Endodermal cell (in vitro differentiated cells): ENCODE measurements around the gene VIM. TPM values are rescaled to one million over a fixed set of nuclear protein-coding genes. Genes with fewer than 3 reads are reported as not detected.
A peak's percentile ranks its signal among the peaks of the same experiment; 100 is the strongest.

ENCODE experiments used
- DNase-seq: peaks from one replicate; pipeline ENCODE4 v3.0.0-alpha.2; 2017
- H3K27ac ChIP-seq: 2 replicates; pipeline ENCODE4 v1.5.1; 2013; ENCODE audit warnings: mild to moderate bottlenecking, low read depth, low read length, moderate library complexity
- H3K27me3 ChIP-seq: 2 replicates; pipeline ENCODE4 v1.6.1; 2013; ENCODE audit warnings: mild to moderate bottlenecking, low read length, moderate library complexity; ENCODE audit not compliant: insufficient read depth, control insufficient read depth, poor library complexity, severe bottlenecking
- H3K36me3 ChIP-seq: 2 replicates; pipeline ENCODE4 v1.7.0; 2013; ENCODE audit warnings: mild to moderate bottlenecking, low read length, moderate library complexity; ENCODE audit not compliant: control insufficient read depth, insufficient read depth
- H3K4me1 ChIP-seq: one replicate; pipeline ENCODE4 v1.7.0; 2013; ENCODE audit warnings: low read length; ENCODE audit not compliant: control insufficient read depth, insufficient read depth
- H3K4me3 ChIP-seq: 2 replicates; pipeline ENCODE4 v1.5.1; 2013; ENCODE audit warnings: mild to moderate bottlenecking, low read length, moderate library complexity
- H3K9ac ChIP-seq: 2 replicates; pipeline ENCODE4 v1.6.1; 2013; ENCODE audit warnings: mild to moderate bottlenecking, low read length, moderate library complexity; ENCODE audit not compliant: poor library complexity, severe bottlenecking; ENCODE audit errors: extremely low read depth
- H3K9me3 ChIP-seq: 2 replicates; pipeline ENCODE4 v1.6.1; 2013; ENCODE audit warnings: mild to moderate bottlenecking, low read length, moderate library complexity; ENCODE audit not compliant: control insufficient read depth
- H3K27ac Mint-ChIP-seq: 2 replicates; pipeline ENCODE4 v1.8.0; 2020; ENCODE audit warnings: mixed read lengths
- H3K27me3 Mint-ChIP-seq: 2 replicates; pipeline ENCODE4 v1.8.0; 2021; ENCODE audit warnings: mild to moderate bottlenecking, mixed read lengths; ENCODE audit not compliant: insufficient read depth
- H3K36me3 Mint-ChIP-seq: 2 replicates; pipeline ENCODE4 v1.8.0; 2020; ENCODE audit warnings: low read depth, mixed read lengths
- H3K4me1 Mint-ChIP-seq: 2 replicates; pipeline ENCODE4 v1.8.0; 2020; ENCODE audit warnings: mixed read lengths
- H3K4me3 Mint-ChIP-seq: 2 replicates; pipeline ENCODE4 v1.8.0; 2020; ENCODE audit warnings: mild to moderate bottlenecking, moderate library complexity, mixed read lengths
- H3K9me3 Mint-ChIP-seq: 2 replicates; pipeline ENCODE4 v1.8.0; 2020; ENCODE audit warnings: mild to moderate bottlenecking, mixed read lengths
- CTCF ChIP-seq: fragments of 200-600 bp; sonication (generic); conservative IDR thresholded peaks from 2 replicates; pipeline ENCODE4 v1.5.0; 2021; ENCODE audit warnings: antibody characterized with exemption, mild to moderate bottlenecking
- WGBS, 2 experiments: methylation state at CpG; one replicate each; pipeline versions ENCODE4 v1.1.5 to v1.1.7; 2013; ENCODE audit warnings: missing lambda C conversion rate in 2 of 2, mixed read lengths in 1 of 2; ENCODE audit not compliant: insufficient coverage in 1 of 2, insufficient read length in 1 of 2; 5-methylcytosine and 5-hydroxymethylcytosine counted together
- long read RNA-seq, 4 experiments: library from polyadenylated mRNA in 2 of 4; library from RNA in 1 of 4; library from capped mRNA in 1 of 4; stranded (forward) in 3 of 4; unstranded in 1 of 4; transcript quantifications; one replicate each; pipeline ENCODE4 v2.0.0, GENCODE V29; 2020 to 2021; ENCODE audit warnings: inconsistent platforms in 1 of 4
- polyA plus RNA-seq, 2 experiments: library from polyadenylated mRNA; stranded (reverse); fragments of 50-300 nt; gene quantifications; one replicate each; pipeline ENCODE4 v1.2.3, GENCODE V29; 2013
- total RNA-seq, 2 donors: library from RNA; stranded (reverse); fragmentation: NEBNext Ultra II Directional in 1 of 2; extraction: Animal tissue kit (Norgen Biotek cat#: 25700) in 1 of 2; gene quantifications; 2 replicates in 1 of 2; 3 replicates in 1 of 2; pipeline ENCODE4 v1.2.1, GENCODE V29; 2021

Gene VIM
- 100 to 1,000 TPM in 1 of 2 donors, 10 to 100 TPM in 1; 84.3 to 155 TPM for total RNA-seq
- polyA plus RNA-seq (2013, experiment 1 of 2), result 2,565 TPM
- 2,676 TPM for polyA plus RNA-seq (2013, experiment 2 of 2)
- long read RNA-seq, experiment 1, transcript VIM-201 (9 exons, 1,868 nt), result major isoform, 28 of 59 reads
- long read RNA-seq, experiment 1, partial matches to known transcripts, result 9 of 59 reads
- long read RNA-seq, experiment 1, other reads (novel, unspliced or antisense), result 22 of 59 reads
- long read RNA-seq, experiment 2, transcript VIM-201 (9 exons, 1,868 nt), result major isoform, 73 of 82 reads
- long read RNA-seq, experiment 2, partial matches to known transcripts, result 7 of 82 reads
- long read RNA-seq, experiment 2, other reads (novel, unspliced or antisense), result 2 of 82 reads
- long read RNA-seq, experiment 3, transcript VIM-201 (9 exons, 1,868 nt), result major isoform, 701 of 733 reads
- long read RNA-seq, experiment 3, partial matches to known transcripts, result 4 of 733 reads
- long read RNA-seq, experiment 3, other reads (novel, unspliced or antisense), result 28 of 733 reads
- long read RNA-seq, experiment 4, transcript VIM-201 (9 exons, 1,868 nt), result major isoform, 114 of 117 reads
- long read RNA-seq, experiment 4, partial matches to known transcripts, result 2 of 117 reads
- long read RNA-seq, experiment 4, other reads (novel, unspliced or antisense), result 1 of 117 reads

- H3K27me3 ChIP-seq, result peaks cover 34% of the 10 kb centered on the region
- peak within 1 kb of the TSS; percentile 52 for H3K9ac ChIP-seq
- DNase-seq, result peak; percentile 93
- peak within 1 kb of the TSS; percentile 79 for H3K4me3 Mint-ChIP-seq
- no peak for TF ChIP-seq CTCF
- H3K27ac ChIP-seq, result peak within 1 kb of the TSS; percentile 99
- H3K27ac Mint-ChIP-seq, result no peak within 1 kb of the TSS
- 0 to 1% methylated on average over 20 to 77 of the region's 77 CpGs for WGBS, 2 experiments
- H3K4me1 Mint-ChIP-seq, result peaks cover 11% of the 10 kb centered on the region
- H3K36me3 ChIP-seq, result peaks cover 22% of the 10 kb centered on the region
- H3K9me3 Mint-ChIP-seq, result no peaks in the 10 kb centered on the region
- peaks cover 64% of the 10 kb centered on the region for H3K27me3 Mint-ChIP-seq
- H3K4me1 ChIP-seq, result no peaks in the 10 kb centered on the region
- peak within 1 kb of the TSS; percentile 93 for H3K4me3 ChIP-seq
- peaks cover 2% of the 10 kb centered on the region for H3K36me3 Mint-ChIP-seq
- H3K9me3 ChIP-seq, result no peaks in the 10 kb centered on the region
Measured at GRCh38 chr10:17228091-17229015, at the start of gene VIM. Gene VIM, plus strand, starts transcription at chr10:17228241. Its CDS starts 1,182 bp downstream, at chr10:17229423.

GRCh38 chr10:17179002-17179401 lies 49.0 kb upstream of the VIM start:
- no peaks in the 10 kb centered on the region for H3K4me1 ChIP-seq
- no peak overlapping the region for H3K4me3 Mint-ChIP-seq
- H3K36me3 Mint-ChIP-seq, result no peaks in the 10 kb centered on the region
- no peak overlapping the region for H3K27ac ChIP-seq
- peaks cover 12% of the 10 kb centered on the region for H3K4me1 Mint-ChIP-seq
- no peaks in the 10 kb centered on the region for H3K27me3 Mint-ChIP-seq
- no peak for TF ChIP-seq CTCF
- no peak overlapping the region for H3K27ac Mint-ChIP-seq
- DNase-seq, result no peak
- 91 to 95% methylated on average over 3 of the region's 3 CpGs for WGBS, 2 experiments
- H3K9me3 ChIP-seq, result no peaks in the 10 kb centered on the region
- H3K9me3 Mint-ChIP-seq, result no peaks in the 10 kb centered on the region
- H3K4me3 ChIP-seq, result no peak overlapping the region
- H3K9ac ChIP-seq, result no peak overlapping the region
- no peaks in the 10 kb centered on the region for H3K27me3 ChIP-seq
- no peaks in the 10 kb centered on the region for H3K36me3 ChIP-seq

GRCh38 chr10:17181110-17181509 lies 46.9 kb upstream of the VIM start:
- TF ChIP-seq CTCF, result no peak
- no peaks in the 10 kb centered on the region for H3K9me3 Mint-ChIP-seq
- Histone ChIP-seq H3K9ac (no peak overlapping the region), H3K36me3 (no peaks in the 10 kb centered on the region), H3K4me3 (no peak overlapping the region), H3K27ac (no peak overlapping the region), H3K9me3 (no peaks in the 10 kb centered on the region), H3K4me1 (no peaks in the 10 kb centered on the region), H3K27me3 (no peaks in the 10 kb centered on the region)
- no peaks in the 10 kb centered on the region for H3K36me3 Mint-ChIP-seq
- no peaks in the 10 kb centered on the region for H3K27me3 Mint-ChIP-seq
- no peak for DNase-seq
- WGBS, 2 experiments, result 95 to 100% methylated on average over 3 to 5 of the region's 5 CpGs
- peaks cover 5% of the 10 kb centered on the region for H3K4me1 Mint-ChIP-seq
- H3K27ac Mint-ChIP-seq, result no peak overlapping the region
- H3K4me3 Mint-ChIP-seq, result no peak overlapping the region
